Activated B cell treated with CpG ODN at 0.5 μM for 24 hours (primary cell): ENCODE measurements around the gene CISTR. TPM values are rescaled to one million over a fixed set of nuclear protein-coding genes. Genes with fewer than 3 reads are reported as not detected.

Source experiments
- ATAC-seq: fragments of 200-7000 bp; cut with Tn5 transposase; one replicate; pipeline ENCODE4 v1.10.0; 2021; ENCODE audit warnings: low read depth, mild to moderate bottlenecking, moderate library complexity
- CTCF ChIA-PET: fragments of 350-600 bp; sonication (Branson Sonifier 250); formaldehyde crosslinking; loops from one replicate; lab custom pipeline; 2021; ENCODE audit warnings: antibody characterized with exemption; lab: Charles Lee
- POLR2A ChIA-PET: fragments of 350-600 bp; sonication (Branson Sonifier 250); formaldehyde crosslinking; loops from one replicate; lab custom pipeline; 2021; ENCODE audit warnings: antibody characterized with exemption; lab: Charles Lee
- DNase-seq: peaks from one replicate; pipeline ENCODE4 v3.0.0; 2022
- H3K27ac Mint-ChIP-seq: one replicate; pipeline ENCODE4 v1.8.0; 2020; ENCODE audit warnings: mixed read lengths
- H3K27me3 Mint-ChIP-seq: one replicate; pipeline ENCODE4 v1.8.0; 2021; ENCODE audit warnings: mixed read lengths
- H3K36me3 Mint-ChIP-seq: one replicate; pipeline ENCODE4 v1.8.0; 2021; ENCODE audit warnings: low read depth, mixed read lengths
- H3K4me1 Mint-ChIP-seq: one replicate; pipeline ENCODE4 v1.8.0; 2021; ENCODE audit warnings: mixed read lengths
- H3K4me3 Mint-ChIP-seq: one replicate; pipeline ENCODE4 v1.8.0; 2020; ENCODE audit warnings: mild to moderate bottlenecking, mixed read lengths
- H3K9me3 Mint-ChIP-seq: one replicate; pipeline ENCODE4 v1.8.0; 2020; ENCODE audit warnings: mixed read lengths
- intact Hi-C: fragments of 100-400 bp; cut with micrococcal nuclease; formaldehyde crosslinking; loops from one replicate; pipeline ENCODE4 v1.15.1; 2024
- total RNA-seq: library from RNA; stranded (reverse); gene quantifications from 2 replicates; pipeline ENCODE4 v1.2.3, GENCODE V29; 2022
- TF ChIP-seq, protein P1 (sequence below): fragments of 200-600 bp; IDR thresholded peaks from one replicate; pipeline ENCODE4 v1.8.0; 2022; ENCODE audit warnings: antibody characterized with exemption, mild to moderate bottlenecking

CISTR gene
- total RNA-seq, 1 donor from 2014 or later = not detected

DNA sequence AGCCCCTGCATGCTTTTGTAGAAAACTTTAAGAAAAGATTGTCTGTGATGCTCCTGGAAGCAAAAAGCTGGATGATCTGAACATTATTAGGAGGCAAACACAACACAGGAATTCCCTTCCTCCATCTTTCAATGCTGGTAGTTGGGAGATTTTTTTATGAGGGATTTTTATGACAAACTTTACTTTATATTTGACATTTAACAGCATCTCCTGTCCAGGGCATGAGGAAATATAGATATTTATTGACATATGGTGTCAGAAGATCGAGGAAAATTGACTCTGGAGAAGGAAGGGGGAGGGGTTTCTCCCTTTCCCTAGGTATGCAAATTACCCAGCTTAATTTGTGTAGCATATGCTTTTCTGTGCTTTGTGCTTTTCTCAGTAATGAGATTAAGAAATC, 37.8 kb upstream of the CISTR start:
- Mint-ChIP-seq H3K27me3 (peaks cover 4% of the 10 kb centered on the region), H3K27ac (no peak overlapping the region), H3K36me3 (no peaks in the 10 kb centered on the region), H3K4me1 (no peaks in the 10 kb centered on the region), H3K4me3 (no peak overlapping the region), H3K9me3 (no peaks in the 10 kb centered on the region)
- CTCF ChIA-PET = no interaction called here
- POLR2A ChIA-PET = no interaction called here
- intact Hi-C loops = no loop called here
- no peak for ATAC-seq
- TF ChIP-seq, protein P1, sequence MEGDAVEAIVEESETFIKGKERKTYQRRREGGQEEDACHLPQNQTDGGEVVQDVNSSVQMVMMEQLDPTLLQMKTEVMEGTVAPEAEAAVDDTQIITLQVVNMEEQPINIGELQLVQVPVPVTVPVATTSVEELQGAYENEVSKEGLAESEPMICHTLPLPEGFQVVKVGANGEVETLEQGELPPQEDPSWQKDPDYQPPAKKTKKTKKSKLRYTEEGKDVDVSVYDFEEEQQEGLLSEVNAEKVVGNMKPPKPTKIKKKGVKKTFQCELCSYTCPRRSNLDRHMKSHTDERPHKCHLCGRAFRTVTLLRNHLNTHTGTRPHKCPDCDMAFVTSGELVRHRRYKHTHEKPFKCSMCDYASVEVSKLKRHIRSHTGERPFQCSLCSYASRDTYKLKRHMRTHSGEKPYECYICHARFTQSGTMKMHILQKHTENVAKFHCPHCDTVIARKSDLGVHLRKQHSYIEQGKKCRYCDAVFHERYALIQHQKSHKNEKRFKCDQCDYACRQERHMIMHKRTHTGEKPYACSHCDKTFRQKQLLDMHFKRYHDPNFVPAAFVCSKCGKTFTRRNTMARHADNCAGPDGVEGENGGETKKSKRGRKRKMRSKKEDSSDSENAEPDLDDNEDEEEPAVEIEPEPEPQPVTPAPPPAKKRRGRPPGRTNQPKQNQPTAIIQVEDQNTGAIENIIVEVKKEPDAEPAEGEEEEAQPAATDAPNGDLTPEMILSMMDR = no peak
- no peak for DNase-seq

DNA sequence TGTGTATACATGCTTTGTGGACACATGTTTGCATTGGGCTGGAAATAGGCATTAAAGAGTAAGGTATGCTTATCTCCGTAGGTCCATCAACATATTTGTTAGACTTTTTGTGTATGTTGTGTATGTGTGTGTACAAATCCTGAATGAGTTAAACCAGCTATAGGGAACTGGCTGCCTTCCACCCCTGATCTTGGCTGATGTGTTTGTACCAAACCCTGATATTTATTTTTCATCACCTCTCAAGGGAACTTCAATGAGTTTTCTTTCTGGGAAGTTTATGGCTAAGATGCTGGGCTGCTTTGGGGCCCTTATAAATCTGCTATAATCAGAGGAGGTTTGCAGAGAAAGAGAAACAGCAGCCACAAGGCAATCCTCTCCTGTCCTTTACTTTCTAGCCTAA, 37.1 kb upstream of the CISTR start:
- no peak overlapping the region for H3K27ac Mint-ChIP-seq
- ChIA-PET POLR2A (no interaction called here), CTCF (no interaction called here)
- no peak overlapping the region for H3K4me3 Mint-ChIP-seq
- intact Hi-C loops = no loop called here
- H3K36me3 Mint-ChIP-seq = no peaks in the 10 kb centered on the region
- ATAC-seq (no peak), DNase-seq (no peak)
- TF ChIP-seq, protein P1 = no peak
- no peaks in the 10 kb centered on the region for H3K9me3 Mint-ChIP-seq
- peaks cover 4% of the 10 kb centered on the region for H3K27me3 Mint-ChIP-seq
- no peaks in the 10 kb centered on the region for H3K4me1 Mint-ChIP-seq

DNA sequence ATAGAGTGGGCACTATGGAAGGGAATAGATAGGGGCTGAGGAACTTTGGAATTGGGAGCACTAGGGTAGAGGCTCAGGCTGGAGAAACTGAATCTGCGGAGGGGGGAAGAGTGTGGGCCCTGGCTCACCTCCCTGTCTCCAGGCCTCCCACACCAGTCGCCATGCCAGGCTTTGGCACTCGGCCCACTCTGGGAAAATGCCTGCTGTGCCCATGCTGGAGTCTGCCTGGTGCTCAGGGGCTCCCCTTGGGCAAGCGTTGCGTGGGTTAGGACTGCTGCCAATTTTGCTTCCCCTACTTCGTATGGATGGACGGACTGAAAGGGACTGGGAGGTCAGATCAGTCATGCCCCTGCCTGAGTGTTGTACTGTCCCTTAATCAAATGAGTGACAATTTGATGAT, 34.6 kb upstream of the CISTR start:
- no peaks in the 10 kb centered on the region for H3K36me3 Mint-ChIP-seq
- no peak overlapping the region for H3K4me3 Mint-ChIP-seq
- no peaks in the 10 kb centered on the region for H3K9me3 Mint-ChIP-seq
- H3K27me3 Mint-ChIP-seq = peaks cover 14% of the 10 kb centered on the region
- DNase-seq (no peak), ATAC-seq (no peak)
- no peak overlapping the region for H3K27ac Mint-ChIP-seq
- intact Hi-C loops = no loop called here
- TF ChIP-seq, protein P1 = no peak
- H3K4me1 Mint-ChIP-seq = no peaks in the 10 kb centered on the region
- CTCF ChIA-PET = no interaction called here
- POLR2A ChIA-PET = no interaction called here

DNA sequence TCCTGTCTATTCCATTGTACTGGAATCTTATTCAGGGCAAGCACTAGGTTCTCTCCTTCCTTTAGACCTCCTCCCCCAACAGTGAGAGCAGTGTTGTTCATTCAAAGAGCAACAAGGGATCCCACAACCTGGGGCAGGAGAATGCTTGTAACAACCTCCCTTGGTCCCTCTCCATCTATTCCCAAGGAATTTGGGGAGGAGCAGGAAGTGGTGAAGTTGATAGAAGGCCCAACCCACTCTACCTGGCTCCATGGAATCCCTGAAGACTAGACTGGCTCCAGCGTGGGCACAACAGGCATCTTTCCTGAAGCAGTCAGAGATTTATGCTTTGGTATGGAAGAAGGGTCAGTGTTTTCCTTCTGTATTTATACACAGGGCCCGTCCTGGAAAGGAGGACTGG, 33.4 kb upstream of the CISTR start:
- Mint-ChIP-seq H3K27ac (no peak overlapping the region), H3K27me3 (peaks cover 17% of the 10 kb centered on the region), H3K4me1 (no peaks in the 10 kb centered on the region), H3K36me3 (no peaks in the 10 kb centered on the region), H3K9me3 (no peaks in the 10 kb centered on the region), H3K4me3 (no peak overlapping the region)
- ChIA-PET CTCF (no interaction called here), POLR2A (no interaction called here)
- TF ChIP-seq, protein P1 = no peak
- DNase-seq = no peak
- intact Hi-C loops = no loop called here
- no peak for ATAC-seq

DNA sequence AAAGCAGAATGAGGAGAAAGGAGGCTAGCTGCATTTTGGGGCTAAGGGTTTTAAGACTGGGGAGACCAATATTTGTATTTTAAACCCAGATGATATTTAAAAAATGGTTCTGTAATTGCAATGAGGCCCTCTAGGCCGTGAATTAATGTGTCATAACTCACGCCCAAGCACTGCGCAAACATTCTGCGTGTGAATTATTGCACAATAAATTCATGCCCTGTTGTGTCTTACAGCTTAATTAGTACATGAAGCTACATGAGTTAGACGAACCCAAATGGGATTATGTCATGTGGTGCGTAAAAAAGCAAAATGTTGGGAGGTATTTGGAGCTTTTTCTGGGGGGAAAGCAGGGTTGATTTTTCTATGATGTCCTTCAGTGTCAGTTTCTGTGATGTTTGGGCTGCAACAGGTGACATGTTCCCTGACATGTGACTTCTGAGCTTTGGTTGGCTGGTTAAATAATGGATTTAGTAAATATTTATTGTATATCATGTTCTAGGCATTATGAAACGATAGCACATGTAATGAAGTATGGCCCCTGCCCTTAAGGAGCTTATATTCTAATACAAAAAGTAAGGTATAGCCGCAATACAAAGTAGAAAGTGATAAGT, 30.4 kb upstream of the CISTR start:
- no peak overlapping the region for H3K27ac Mint-ChIP-seq
- ChIA-PET POLR2A (no interaction called here), CTCF (interaction anchor here (1.2 kb wide), 1 partner anchor 9 kb away, joined by 3 read pairs; no protein-coding TSS in a partner anchor)
- H3K27me3 Mint-ChIP-seq = peaks cover 17% of the 10 kb centered on the region
- H3K4me1 Mint-ChIP-seq = no peaks in the 10 kb centered on the region
- H3K9me3 Mint-ChIP-seq = no peaks in the 10 kb centered on the region
- no peaks in the 10 kb centered on the region for H3K36me3 Mint-ChIP-seq
- DNase-seq = no peak
- ATAC-seq = no peak
- intact Hi-C loops = no loop called here
- no peak overlapping the region for H3K4me3 Mint-ChIP-seq
- TF ChIP-seq, protein P1 = no peak
